H9 (cell line): ENCODE measurements around the gene SZT2. TPM values are rescaled to one million over a fixed set of nuclear protein-coding genes. Genes with fewer than 3 reads are reported as not detected.

Source experiments
- DNase-seq: peaks from one replicate; pipeline ENCODE4 v3.0.0-alpha.2; 2017
- H2AFZ ChIP-seq: one replicate; pipeline ENCODE4 v1.6.1; 2013; ENCODE audit warnings: mild to moderate bottlenecking, low read length, control low read depth, moderate library complexity
- H2AK5ac ChIP-seq: 2 replicates; pipeline ENCODE4 v1.6.1; 2013; ENCODE audit warnings: low read length, control low read depth, mixed read lengths; ENCODE audit not compliant: insufficient read length
- H2BK120ac ChIP-seq: one replicate; pipeline ENCODE4 v1.6.1; 2013; ENCODE audit warnings: low read depth, mild to moderate bottlenecking, low read length, control low read depth, inconsistent platforms; ENCODE audit not compliant: poor library complexity, severe bottlenecking
- H2BK12ac ChIP-seq: 2 replicates; pipeline ENCODE4 v1.6.1; 2013; ENCODE audit warnings: low read length, control low read depth, mixed read lengths, low read depth; ENCODE audit not compliant: insufficient read length
- H2BK15ac ChIP-seq: 2 replicates; pipeline ENCODE4 v1.6.1; 2013; ENCODE audit warnings: low read depth, low read length, control low read depth
- H2BK20ac ChIP-seq: one replicate; pipeline ENCODE4 v1.6.1; 2013; ENCODE audit warnings: low read depth, mild to moderate bottlenecking, low read length, control low read depth, inconsistent platforms; ENCODE audit not compliant: poor library complexity, severe bottlenecking
- H2BK5ac ChIP-seq: 2 replicates; pipeline ENCODE4 v1.6.1; 2013; ENCODE audit warnings: low read length, control low read depth, mixed read lengths; ENCODE audit not compliant: insufficient read length
- H3K14ac ChIP-seq: 2 replicates; pipeline ENCODE4 v1.6.1; 2013; ENCODE audit warnings: low read length, control low read depth; ENCODE audit not compliant: insufficient read depth
- H3K18ac ChIP-seq: 2 replicates; pipeline ENCODE4 v1.6.1; 2013; ENCODE audit warnings: low read depth, mild to moderate bottlenecking, mixed read lengths, low read length, control low read depth; ENCODE audit not compliant: insufficient read length
- H3K23ac ChIP-seq: 2 replicates; pipeline ENCODE4 v1.6.1; 2013; ENCODE audit warnings: low read length, control low read depth, mixed read lengths, low read depth; ENCODE audit not compliant: insufficient read length
- H3K23me2 ChIP-seq: 2 replicates; pipeline ENCODE4 v1.6.1; 2013; ENCODE audit warnings: low read depth, mild to moderate bottlenecking, mixed read lengths, low read length, control low read depth; ENCODE audit not compliant: insufficient read length, poor library complexity, severe bottlenecking
- H3K27ac ChIP-seq: 2 replicates; pipeline ENCODE4 v1.5.1; 2013; ENCODE audit warnings: low read length, control low read depth, mixed read lengths, low read depth; ENCODE audit not compliant: insufficient read length
- H3K27me3 ChIP-seq: 2 replicates; pipeline ENCODE4 v1.6.1; 2013; ENCODE audit warnings: low read length, control low read depth, inconsistent platforms; ENCODE audit not compliant: insufficient read depth
- H3K4ac ChIP-seq: 2 replicates; pipeline ENCODE4 v1.6.1; 2013; ENCODE audit warnings: low read depth, mild to moderate bottlenecking, control low read depth, inconsistent platforms, low read length, moderate library complexity
- H3K4me1 ChIP-seq: 2 replicates; pipeline ENCODE4 v1.6.1; 2013; ENCODE audit warnings: low read length, control low read depth, inconsistent platforms; ENCODE audit not compliant: insufficient read depth
- H3K4me2 ChIP-seq: 2 replicates; pipeline ENCODE4 v1.6.1; 2013; ENCODE audit warnings: low read length, control low read depth, mixed read lengths; ENCODE audit not compliant: insufficient read length, insufficient read depth
- H3K56ac ChIP-seq: 2 replicates; pipeline ENCODE4 v1.6.1; 2013; ENCODE audit warnings: low read depth, mild to moderate bottlenecking, mixed read lengths, low read length, control low read depth; ENCODE audit not compliant: insufficient read length
- H3K79me1 ChIP-seq: 2 replicates; pipeline ENCODE4 v1.6.1; 2013; ENCODE audit warnings: low read depth, mild to moderate bottlenecking, moderate library complexity, low read length, control low read depth, inconsistent platforms; ENCODE audit not compliant: insufficient read depth, poor library complexity, severe bottlenecking
- H3K79me2 ChIP-seq: 2 replicates; pipeline ENCODE4 v1.6.1; 2013; ENCODE audit warnings: low read length, control low read depth, inconsistent platforms; ENCODE audit not compliant: insufficient read depth
- H3K9ac ChIP-seq: 2 replicates; pipeline ENCODE4 v1.6.1; 2013; ENCODE audit warnings: low read length, control low read depth, mixed read lengths; ENCODE audit not compliant: insufficient read length; ENCODE audit errors: extremely low read depth
- H3K9me3 ChIP-seq: one replicate; pipeline ENCODE4 v1.6.1; 2013; ENCODE audit warnings: low read depth, low read length, inconsistent platforms; ENCODE audit not compliant: control insufficient read depth
- H3T11ph ChIP-seq: one replicate; pipeline ENCODE4 v1.6.1; 2013; ENCODE audit warnings: mild to moderate bottlenecking, low read length, control low read depth, inconsistent platforms
- H4K20me1 ChIP-seq: one replicate; pipeline ENCODE4 v1.6.1; 2013; ENCODE audit not compliant: control insufficient read depth, insufficient read length, insufficient read depth
- H4K5ac ChIP-seq: 2 replicates; pipeline ENCODE4 v1.6.1; 2013; ENCODE audit warnings: low read depth, mild to moderate bottlenecking, mixed read lengths, low read length, control low read depth; ENCODE audit not compliant: insufficient read length
- H4K8ac ChIP-seq: replicated peaks from 2 replicates; pipeline ENCODE4 v1.6.1; 2013; ENCODE audit warnings: low read length, control low read depth, mixed read lengths, low read depth; ENCODE audit not compliant: insufficient read length
- H4K91ac ChIP-seq: 2 replicates; pipeline ENCODE4 v1.6.1; 2013; ENCODE audit warnings: low read depth, mild to moderate bottlenecking, moderate library complexity, mixed read lengths, low read length, control low read depth; ENCODE audit not compliant: insufficient read length
- H3K27ac Mint-ChIP-seq, 3 experiments: 2 replicates in 2 of 3; 3 replicates in 1 of 3; pipeline ENCODE4 v1.8.0; 2020 to 2021; ENCODE audit warnings: mixed read lengths in 3 of 3, mild to moderate bottlenecking in 1 of 3, moderate library complexity in 1 of 3
- H3K27me3 Mint-ChIP-seq: 2 replicates; pipeline ENCODE4 v1.8.0; 2021; ENCODE audit warnings: low read depth, mild to moderate bottlenecking, moderate library complexity, mixed read lengths
- H3K36me3 Mint-ChIP-seq, 3 experiments: 2 replicates in 2 of 3; 3 replicates in 1 of 3; pipeline ENCODE4 v1.8.0; 2020 to 2021; ENCODE audit warnings: low read depth in 3 of 3, mixed read lengths in 3 of 3; ENCODE audit not compliant: insufficient read depth in 1 of 3
- H3K4me1 Mint-ChIP-seq, 2 experiments: 2 replicates each; pipeline ENCODE4 v1.8.0; 2020; ENCODE audit warnings: mixed read lengths in 2 of 2
- H3K4me3 Mint-ChIP-seq, 2 experiments: 2 replicates in 1 of 2; 3 replicates in 1 of 2; pipeline ENCODE4 v1.8.0; 2020 to 2021; ENCODE audit warnings: mild to moderate bottlenecking in 2 of 2, mixed read lengths in 2 of 2, moderate library complexity in 1 of 2
- H3K9me3 Mint-ChIP-seq, 2 experiments: 2 replicates in 1 of 2; 3 replicates in 1 of 2; pipeline ENCODE4 v1.8.0; 2020; ENCODE audit warnings: mild to moderate bottlenecking in 2 of 2, mixed read lengths in 2 of 2, moderate library complexity in 1 of 2
- WGBS: extraction: QIAGEN DNeasy Blood & Tissue Kit; methylation state at CpG from one replicate; pipeline ENCODE4 v1.1.7; 2013; ENCODE audit warnings: missing lambda C conversion rate, low lambda C conversion rate, mixed read lengths; ENCODE audit not compliant: insufficient read length; ENCODE audit errors: extremely low coverage; 5-methylcytosine and 5-hydroxymethylcytosine counted together
- total RNA-seq: library from RNA; stranded (reverse); gene quantifications from 2 replicates; pipeline ENCODE4 v1.2.1, GENCODE V29; 2021
- TF ChIP-seq, protein P1 (sequence below): fragments of 200-600 bp; sonication (generic); conservative IDR thresholded peaks from 3 replicates; pipeline ENCODE4 v1.8.0; 2021; ENCODE audit warnings: antibody characterized with exemption, mild to moderate bottlenecking

The SZT2 gene
- total RNA-seq, 1 experiment from 2014 or later = 16.8 TPM

GRCh38 chr1:43350976-43351375 is 38.7 kb upstream of the SZT2 start:
- Mint-ChIP-seq H3K4me1 (peaks cover 29 to 43% of the 10 kb centered on the region in 2 experiments), H3K4me3 (no peak overlapping the region), H3K27me3 (peaks cover 16% of the 10 kb centered on the region), H3K36me3 (peaks cover 0 to 2% (median 2%) of the 10 kb centered on the region in 3 experiments; a peak in 3 of 7 replicates), H3K27ac (no peak overlapping the region), H3K9me3 (no peaks in the 10 kb centered on the region)
- no peak overlapping the region for H3K18ac ChIP-seq
- peaks cover 10% of the 10 kb centered on the region for H3K23me2 ChIP-seq
- H3K9ac ChIP-seq = no peak overlapping the region
- H3K79me2 ChIP-seq = no peaks in the 10 kb centered on the region
- H3K56ac ChIP-seq = no peak overlapping the region
- no peaks in the 10 kb centered on the region for H3K79me1 ChIP-seq
- no peak overlapping the region for H2BK5ac ChIP-seq
- H2BK15ac ChIP-seq = no peak overlapping the region
- no CpG with 5 or more reads among the region's 1 CpG for WGBS
- H3K27me3 ChIP-seq = peaks cover 4% of the 10 kb centered on the region
- no peak overlapping the region for H3K4ac ChIP-seq
- no peak overlapping the region for H3T11ph ChIP-seq
- no peak overlapping the region for H4K91ac ChIP-seq
- H3K14ac ChIP-seq = no peak overlapping the region
- no peaks in the 10 kb centered on the region for H4K20me1 ChIP-seq
- H4K8ac ChIP-seq = no peak overlapping the region
- H3K4me2 ChIP-seq = no peak overlapping the region
- H4K5ac ChIP-seq = no peak overlapping the region
- no peak overlapping the region for H2AK5ac ChIP-seq
- H2BK20ac ChIP-seq = no peak overlapping the region
- no peak overlapping the region for H2BK120ac ChIP-seq
- TF ChIP-seq, protein P1, sequence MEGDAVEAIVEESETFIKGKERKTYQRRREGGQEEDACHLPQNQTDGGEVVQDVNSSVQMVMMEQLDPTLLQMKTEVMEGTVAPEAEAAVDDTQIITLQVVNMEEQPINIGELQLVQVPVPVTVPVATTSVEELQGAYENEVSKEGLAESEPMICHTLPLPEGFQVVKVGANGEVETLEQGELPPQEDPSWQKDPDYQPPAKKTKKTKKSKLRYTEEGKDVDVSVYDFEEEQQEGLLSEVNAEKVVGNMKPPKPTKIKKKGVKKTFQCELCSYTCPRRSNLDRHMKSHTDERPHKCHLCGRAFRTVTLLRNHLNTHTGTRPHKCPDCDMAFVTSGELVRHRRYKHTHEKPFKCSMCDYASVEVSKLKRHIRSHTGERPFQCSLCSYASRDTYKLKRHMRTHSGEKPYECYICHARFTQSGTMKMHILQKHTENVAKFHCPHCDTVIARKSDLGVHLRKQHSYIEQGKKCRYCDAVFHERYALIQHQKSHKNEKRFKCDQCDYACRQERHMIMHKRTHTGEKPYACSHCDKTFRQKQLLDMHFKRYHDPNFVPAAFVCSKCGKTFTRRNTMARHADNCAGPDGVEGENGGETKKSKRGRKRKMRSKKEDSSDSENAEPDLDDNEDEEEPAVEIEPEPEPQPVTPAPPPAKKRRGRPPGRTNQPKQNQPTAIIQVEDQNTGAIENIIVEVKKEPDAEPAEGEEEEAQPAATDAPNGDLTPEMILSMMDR = no peak
- peaks cover 5% of the 10 kb centered on the region for H3K4me1 ChIP-seq
- H3K23ac ChIP-seq = no peak overlapping the region
- no peak overlapping the region for H2AFZ ChIP-seq
- no peaks in the 10 kb centered on the region for H3K9me3 ChIP-seq
- H3K27ac ChIP-seq = no peak overlapping the region
- no peak for DNase-seq
- no peak overlapping the region for H2BK12ac ChIP-seq
